HCT116 (cell line): Measurements from ENCODE around the gene TCP10L. TPM values are rescaled to one million over a fixed set of nuclear protein-coding genes. Genes with fewer than 3 reads are reported as not detected.

Experiments used
- ATAC-seq: fragments of 200-7000 bp; cut with Tn5 transposase; 2 replicates; pipeline ENCODE4 v1.9.1; 2020; ENCODE audit warnings: mild to moderate bottlenecking, moderate library complexity
- BruUV-seq: library from RNA; stranded (reverse); fragments of 400-500 nt; replicated peaks from 2 replicates; lab custom pipeline; 2021; lab: Mats Ljungman, UMichigan
- CTCF ChIA-PET: fragments of 300-600 bp; sonication (Branson Sonifier 250); formaldehyde crosslinking; loops from one replicate; lab custom pipeline; 2021; ENCODE audit warnings: antibody characterized with exemption; lab: Charles Lee
- POLR2A ChIA-PET: fragments of 300-600, 350-600 bp; sonication (Branson Sonifier 250); formaldehyde crosslinking; loops from one replicate; lab custom pipeline; 2021; ENCODE audit warnings: antibody characterized with exemption; lab: Charles Lee
- RAD21 ChIA-PET, 2 experiments: fragments of 300-600 bp; sonication (Branson Sonifier 250); formaldehyde crosslinking; loops; one replicate each; lab custom pipeline; 2023; ENCODE audit warnings: low total read pairs in 2 of 2; ENCODE audit not compliant: uncharacterized antibody in 2 of 2, unreplicated experiment in 2 of 2, low non-redundant PET in 1 of 2; lab: Charles Lee
- DNase-seq: peaks from one replicate; pipeline ENCODE4 v3.0.0-alpha.2; 2010; ENCODE audit warnings: low read depth, low spot score
- H2AFZ ChIP-seq: fragments of 200-600 bp; shearing (Covaris generic), sonication (generic); 2 replicates; pipeline ENCODE4 v1.6.1; 2017; ENCODE audit warnings: low read depth, mixed run types, mixed read lengths, antibody characterized with exemption, low read length; ENCODE audit not compliant: poor library complexity, severe bottlenecking
- H3K27ac ChIP-seq: 2 replicates; pipeline ENCODE4 v1.5.1; 2012; ENCODE audit warnings: low read depth, low read length
- H3K27me3 ChIP-seq: fragments of 200-600 bp; sonication (generic); 2 replicates; pipeline ENCODE4 v1.6.1; 2016; ENCODE audit warnings: mixed run types, low read length, mixed read lengths; ENCODE audit not compliant: insufficient read depth
- H3K36me3 ChIP-seq, 2 experiments: fragments of 200-500 bp in 1 of 2; fragments of 200-600 bp in 1 of 2; sonication (Bioruptor generic) in 1 of 2; sonication (generic) in 1 of 2; 2 replicates each; pipeline versions ENCODE4 v1.5.1 to v1.6.1; 2014 to 2016; ENCODE audit warnings: low read length in 2 of 2, inconsistent platforms in 1 of 2, mixed read lengths in 1 of 2, mixed run types in 1 of 2; ENCODE audit not compliant: insufficient read depth in 2 of 2, control insufficient read depth in 1 of 2
- H3K4me1 ChIP-seq, 2 experiments: fragments of 200-600 bp in 1 of 2; sonication (generic) in 1 of 2; 2 replicates each; pipeline versions ENCODE4 v1.5.1 to v1.6.1; 2012 to 2017; ENCODE audit warnings: low read length in 2 of 2, inconsistent platforms in 1 of 2, mild to moderate bottlenecking in 1 of 2, mixed read lengths in 1 of 2, mixed run types in 1 of 2, moderate library complexity in 1 of 2; ENCODE audit not compliant: insufficient read depth in 2 of 2, control insufficient read depth in 1 of 2
- H3K4me2 ChIP-seq: fragments of 200-600 bp; sonication (generic); 2 replicates; pipeline ENCODE4 v1.6.1; 2017; ENCODE audit warnings: mixed run types, low read length, mixed read lengths
- H3K4me3 ChIP-seq, 2 experiments: fragments of 200-600 bp in 1 of 2; sonication (generic) in 1 of 2; replicated peaks in 1 of 2; 2 replicates each; pipeline ENCODE4 v1.5.1; 2011 to 2016; ENCODE audit warnings: low read length in 2 of 2, control low read depth in 1 of 2, low read depth in 1 of 2, mild to moderate bottlenecking in 1 of 2, mixed read lengths in 1 of 2, mixed run types in 1 of 2
- H3K79me2 ChIP-seq: fragments of 200-600 bp; sonication (generic); 2 replicates; pipeline ENCODE4 v1.6.1; 2017; ENCODE audit warnings: mild to moderate bottlenecking, mixed run types, low read length, moderate library complexity, mixed read lengths; ENCODE audit not compliant: insufficient read depth
- H3K9ac ChIP-seq: fragments of 200-600 bp; sonication (generic); 2 replicates; pipeline ENCODE4 v1.6.1; 2016; ENCODE audit warnings: low read length, mixed read lengths
- H3K9me2 ChIP-seq: fragments of 200-600 bp; sonication (generic), shearing (Covaris generic); 2 replicates; pipeline ENCODE4 v1.6.1; 2017; ENCODE audit warnings: mixed run types, mild to moderate bottlenecking, moderate library complexity; ENCODE audit not compliant: insufficient read depth
- H3K9me3 ChIP-seq, 2 experiments: fragments of 200-500 bp in 1 of 2; fragments of 200-600 bp in 1 of 2; sonication (Bioruptor generic) in 1 of 2; sonication (generic) in 1 of 2; 2 replicates each; pipeline ENCODE4 v1.6.1; 2014 to 2017; ENCODE audit warnings: low read length in 2 of 2, mixed read lengths in 2 of 2, inconsistent platforms in 1 of 2, low read depth in 1 of 2, mild to moderate bottlenecking in 1 of 2, mixed run types in 1 of 2, moderate library complexity in 1 of 2; ENCODE audit not compliant: control insufficient read depth in 1 of 2, insufficient read depth in 1 of 2
- H4K20me1 ChIP-seq: fragments of 200-600 bp; sonication (generic), shearing (Covaris generic); 2 replicates; pipeline ENCODE4 v1.6.1; 2017; ENCODE audit warnings: mixed run types, mild to moderate bottlenecking, moderate library complexity; ENCODE audit not compliant: insufficient read depth
- EZH2phosphoT487 ChIP-seq: fragments of 200-600 bp; IDR thresholded peaks from 2 replicates; pipeline ENCODE4 v1.6.1; 2018; ENCODE audit warnings: antibody characterized with exemption, borderline replicate concordance
- JUND ChIP-seq: IDR thresholded peaks from 2 replicates; pipeline ENCODE4 v1.6.1; 2012
- TCF7L2 ChIP-seq: IDR thresholded peaks from 2 replicates; pipeline ENCODE4 v1.7.0; 2011; ENCODE audit warnings: borderline replicate concordance, inconsistent platforms; ENCODE audit not compliant: insufficient read depth, insufficient read length; ENCODE audit errors: extremely low read depth
- intact Hi-C: fragments of 100-400 bp; cut with micrococcal nuclease; formaldehyde crosslinking; loops from 2 replicates; pipeline ENCODE4 v1.10.0; 2022
- total RNA-seq: library from RNA; stranded (reverse); gene quantifications from one replicate; pipeline ENCODE4 v1.2.1, GENCODE V29; 2021; ENCODE audit not compliant: unreplicated experiment
- TF ChIP-seq, protein P1 (sequence below): IDR thresholded peaks from 2 replicates; pipeline ENCODE4 v1.6.1; 2011; ENCODE audit warnings: mild to moderate bottlenecking, low read length, moderate library complexity; ENCODE audit not compliant: insufficient replicate concordance; ENCODE audit errors: extremely low read depth
- TF ChIP-seq, protein P2 (sequence below), 3 experiments: fragments of 200-600 bp in 1 of 3; sonication (generic) in 1 of 3; IDR thresholded peaks in 2 of 3; conservative IDR thresholded peaks in 1 of 3; 2 replicates each; pipeline ENCODE4 v1.5.1; 2012 to 2017; ENCODE audit warnings: low read depth in 2 of 3, low read length in 2 of 3, antibody characterized with exemption in 1 of 3, borderline replicate concordance in 1 of 3, control low read depth in 1 of 3, mild to moderate bottlenecking in 1 of 3, mixed read lengths in 1 of 3, mixed run types in 1 of 3, moderate library complexity in 1 of 3; ENCODE audit not compliant: insufficient read depth in 1 of 3

The TCP10L gene
- total RNA-seq, 1 experiment from 2014 or later: 0.07 TPM

DNA sequence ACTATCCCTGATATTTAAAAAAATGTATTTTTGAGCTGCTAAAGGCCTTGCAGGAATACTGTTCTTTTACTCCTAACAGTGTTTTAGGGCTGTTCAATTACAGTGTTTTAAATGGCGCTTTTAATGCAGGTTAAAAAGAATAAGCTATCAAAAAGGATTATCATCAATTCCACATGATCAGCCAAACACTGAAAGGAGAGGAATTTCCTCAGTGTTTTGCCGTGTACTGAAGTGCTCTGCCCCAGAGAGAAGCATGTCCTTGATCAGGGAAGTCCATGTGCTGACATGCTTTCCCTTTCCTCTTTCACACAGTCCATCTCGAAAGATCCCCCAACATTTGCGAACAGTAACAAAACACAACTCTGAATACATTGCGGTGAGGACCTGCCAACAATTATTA, 23.5 kb upstream of the TCP10L start:
- ChIA-PET CTCF (no interaction called here), POLR2A (no interaction called here), RAD21 (interaction anchor here in 1 of 2 experiments (0.7 kb wide), 1 partner anchor 205 kb away, joined by 3 read pairs; no protein-coding TSS in a partner anchor)
- H3K27me3 ChIP-seq: no peaks in the 10 kb centered on the region
- intact Hi-C loops: no loop called here
- H3K9ac ChIP-seq: no peak overlapping the region
- no TSS peak for BruUV-seq
- peaks cover 31% of the 10 kb centered on the region for H3K79me2 ChIP-seq
- DNase-seq (no peak), ATAC-seq (no peak)
- no peak overlapping the region for H3K27ac ChIP-seq
- H3K9me2 ChIP-seq: no peaks in the 10 kb centered on the region
- TF ChIP-seq, protein P1, sequence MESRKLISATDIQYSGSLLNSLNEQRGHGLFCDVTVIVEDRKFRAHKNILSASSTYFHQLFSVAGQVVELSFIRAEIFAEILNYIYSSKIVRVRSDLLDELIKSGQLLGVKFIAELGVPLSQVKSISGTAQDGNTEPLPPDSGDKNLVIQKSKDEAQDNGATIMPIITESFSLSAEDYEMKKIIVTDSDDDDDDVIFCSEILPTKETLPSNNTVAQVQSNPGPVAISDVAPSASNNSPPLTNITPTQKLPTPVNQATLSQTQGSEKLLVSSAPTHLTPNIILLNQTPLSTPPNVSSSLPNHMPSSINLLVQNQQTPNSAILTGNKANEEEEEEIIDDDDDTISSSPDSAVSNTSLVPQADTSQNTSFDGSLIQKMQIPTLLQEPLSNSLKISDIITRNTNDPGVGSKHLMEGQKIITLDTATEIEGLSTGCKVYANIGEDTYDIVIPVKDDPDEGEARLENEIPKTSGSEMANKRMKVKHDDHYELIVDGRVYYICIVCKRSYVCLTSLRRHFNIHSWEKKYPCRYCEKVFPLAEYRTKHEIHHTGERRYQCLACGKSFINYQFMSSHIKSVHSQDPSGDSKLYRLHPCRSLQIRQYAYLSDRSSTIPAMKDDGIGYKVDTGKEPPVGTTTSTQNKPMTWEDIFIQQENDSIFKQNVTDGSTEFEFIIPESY: no peak
- TF ChIP-seq TCF7L2 (no peak), JUND (no peak), EZH2phosphoT487 (no peak)
- TF ChIP-seq, protein P2, sequence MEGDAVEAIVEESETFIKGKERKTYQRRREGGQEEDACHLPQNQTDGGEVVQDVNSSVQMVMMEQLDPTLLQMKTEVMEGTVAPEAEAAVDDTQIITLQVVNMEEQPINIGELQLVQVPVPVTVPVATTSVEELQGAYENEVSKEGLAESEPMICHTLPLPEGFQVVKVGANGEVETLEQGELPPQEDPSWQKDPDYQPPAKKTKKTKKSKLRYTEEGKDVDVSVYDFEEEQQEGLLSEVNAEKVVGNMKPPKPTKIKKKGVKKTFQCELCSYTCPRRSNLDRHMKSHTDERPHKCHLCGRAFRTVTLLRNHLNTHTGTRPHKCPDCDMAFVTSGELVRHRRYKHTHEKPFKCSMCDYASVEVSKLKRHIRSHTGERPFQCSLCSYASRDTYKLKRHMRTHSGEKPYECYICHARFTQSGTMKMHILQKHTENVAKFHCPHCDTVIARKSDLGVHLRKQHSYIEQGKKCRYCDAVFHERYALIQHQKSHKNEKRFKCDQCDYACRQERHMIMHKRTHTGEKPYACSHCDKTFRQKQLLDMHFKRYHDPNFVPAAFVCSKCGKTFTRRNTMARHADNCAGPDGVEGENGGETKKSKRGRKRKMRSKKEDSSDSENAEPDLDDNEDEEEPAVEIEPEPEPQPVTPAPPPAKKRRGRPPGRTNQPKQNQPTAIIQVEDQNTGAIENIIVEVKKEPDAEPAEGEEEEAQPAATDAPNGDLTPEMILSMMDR (IDR thresholded peaks at IDR 0.05 in 2 of 3, conservative IDR thresholded peaks at IDR 0.05 in 1 of 3; ENCODE audit: borderline replicate concordance in 1 of 3, insufficient read depth in 1 of 3, low read depth in 2 of 3, low read length in 2 of 3): no peak
- H3K4me3 ChIP-seq: no peak overlapping the region
- H3K4me1 ChIP-seq: peaks cover 6 to 12% of the 10 kb centered on the region in 2 experiments
- H4K20me1 ChIP-seq: no peaks in the 10 kb centered on the region
- peaks cover 11 to 40% of the 10 kb centered on the region in 2 experiments; a peak in 3 of 4 replicates for H3K36me3 ChIP-seq
- H2AFZ ChIP-seq: no peak overlapping the region
- H3K4me2 ChIP-seq: no peak overlapping the region
- no peaks in the 10 kb centered on the region for H3K9me3 ChIP-seq
